Measurements from ENCODE around the gene C3AR1.
A peak's percentile ranks its signal among the peaks of the same experiment; 100 is the strongest.

C3AR1 gene

GRCh38 chr12:8048906-8049305 lies 17.3 kb downstream of the C3AR1 start:
- Histone ChIP-seq H3K9me2 (ENCODE audit: low read depth, low read length) (no peaks in the 10 kb centered on the region), H3K36me3 (ENCODE audit: insufficient read depth, low read length) (0 out of 2 replicates have a peak, but pooled peaks cover 6% of the 10 kb centered on the region), H3K4me1 (ENCODE audit: insufficient read depth, low read length, severe bottlenecking) (no peaks in the 10 kb centered on the region), H2AFZ (ENCODE audit: low read length) (no peak overlapping the region), H3K4me3 (ENCODE audit: low read depth, low read length, poor library complexity, severe bottlenecking) (no peak overlapping the region), H3K79me2 (ENCODE audit: insufficient read depth, low read length) (no peaks in the 10 kb centered on the region), H4K20me1 (ENCODE audit: insufficient read depth, low read length) (no peaks in the 10 kb centered on the region), H3K27ac (ENCODE audit: low read depth, low read length, poor library complexity, severe bottlenecking) (no peak overlapping the region), H3K9ac (ENCODE audit: low read length) (no peak overlapping the region), H3K4me2 (ENCODE audit: low read length) (no peak overlapping the region), H3K27me3 (ENCODE audit: insufficient read depth, low read length) (no peaks in the 10 kb centered on the region), H3K9me3 (ENCODE audit: low read length) (no peaks in the 10 kb centered on the region), H3F3A (ENCODE audit: insufficient read depth, low read length) (no peaks in the 10 kb centered on the region)
- TF ChIP-seq EZH2 (IDR thresholded peaks at IDR 0.05; ENCODE audit: borderline replicate concordance, low read length) = no peak
- no peak for TF ChIP-seq CTCF (IDR thresholded peaks at IDR 0.05; ENCODE audit: low read length)

GRCh38 chr12:8047842-8048241 lies 18.3 kb downstream of the C3AR1 start:
- no peak for TF ChIP-seq CTCF (IDR thresholded peaks at IDR 0.05; ENCODE audit: low read length)
- no peak for TF ChIP-seq EZH2 (IDR thresholded peaks at IDR 0.05; ENCODE audit: borderline replicate concordance, low read length)
- Histone ChIP-seq H2AFZ (ENCODE audit: low read length) (no peak overlapping the region), H3F3A (ENCODE audit: insufficient read depth, low read length) (no peaks in the 10 kb centered on the region), H3K27me3 (ENCODE audit: insufficient read depth, low read length) (no peaks in the 10 kb centered on the region), H3K9me3 (ENCODE audit: low read length) (no peaks in the 10 kb centered on the region), H3K9me2 (ENCODE audit: low read depth, low read length) (no peaks in the 10 kb centered on the region), H3K36me3 (ENCODE audit: insufficient read depth, low read length) (0 out of 2 replicates have a peak, but pooled peaks cover 6% of the 10 kb centered on the region), H4K20me1 (ENCODE audit: insufficient read depth, low read length) (no peaks in the 10 kb centered on the region), H3K9ac (ENCODE audit: low read length) (no peak overlapping the region), H3K4me3 (ENCODE audit: low read depth, low read length, poor library complexity, severe bottlenecking) (no peak overlapping the region), H3K4me2 (ENCODE audit: low read length) (no peak overlapping the region), H3K27ac (ENCODE audit: low read depth, low read length, poor library complexity, severe bottlenecking) (no peak overlapping the region), H3K79me2 (ENCODE audit: insufficient read depth, low read length) (no peaks in the 10 kb centered on the region), H3K4me1 (ENCODE audit: insufficient read depth, low read length, severe bottlenecking) (no peaks in the 10 kb centered on the region)

DNA sequence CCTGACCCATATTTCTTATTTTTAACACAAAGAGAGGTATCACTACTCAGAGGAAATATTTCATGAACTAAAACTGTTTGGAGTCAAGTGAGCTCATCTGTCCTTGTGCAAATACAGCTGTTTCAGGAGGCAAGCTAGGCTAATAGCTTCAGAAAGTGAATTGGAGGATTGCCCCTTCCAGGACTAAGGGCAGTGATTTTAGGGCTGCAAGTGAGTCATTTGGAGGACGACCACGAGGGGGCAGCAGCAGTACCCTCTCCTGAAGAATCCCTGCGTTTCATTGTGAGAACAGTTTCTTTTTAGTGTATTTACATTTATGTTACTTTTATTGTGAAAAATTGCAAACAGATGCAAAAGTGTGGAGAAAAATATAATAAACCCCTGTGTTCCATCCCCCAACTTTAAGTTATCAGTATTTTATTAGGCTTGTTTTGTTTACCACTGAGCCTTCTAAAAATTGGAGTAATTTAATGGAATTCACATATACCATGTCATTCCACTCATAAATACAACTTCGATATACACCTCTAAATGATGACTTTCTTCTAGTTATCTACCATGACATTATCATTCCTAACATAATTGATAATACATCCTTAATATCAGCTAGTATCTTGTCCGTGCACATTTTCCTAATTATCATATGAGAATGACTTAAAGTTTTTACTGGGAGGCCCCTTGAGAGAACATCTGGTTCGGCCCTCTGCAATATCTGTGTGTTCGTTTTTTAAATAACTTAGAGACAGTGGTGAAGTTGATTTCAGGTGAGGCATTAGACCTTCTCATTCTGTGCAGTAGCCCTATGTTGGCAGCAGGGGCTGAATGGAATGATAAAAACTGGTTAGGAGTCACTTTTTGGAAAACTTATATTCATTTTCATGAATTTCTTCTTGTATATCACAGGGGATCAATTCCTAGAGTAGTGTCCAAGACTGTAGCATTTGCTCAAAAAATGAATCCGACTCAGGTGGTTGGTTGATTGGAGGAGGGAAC lies 19.9 kb downstream of the C3AR1 start:
- H3K79me2 ChIP-seq (ENCODE audit: insufficient read depth, low read length) = no peaks in the 10 kb centered on the region
- H3K9me2 ChIP-seq (ENCODE audit: low read depth, low read length) = no peaks in the 10 kb centered on the region
- no peak overlapping the region for H2AFZ ChIP-seq (ENCODE audit: low read length)
- no peak overlapping the region for H3K4me2 ChIP-seq (ENCODE audit: low read length)
- no peaks in the 10 kb centered on the region for H3F3A ChIP-seq (ENCODE audit: insufficient read depth, low read length)
- no peak overlapping the region for H3K27ac ChIP-seq (ENCODE audit: low read depth, low read length, poor library complexity, severe bottlenecking)
- TF ChIP-seq EZH2 (IDR thresholded peaks at IDR 0.05; ENCODE audit: borderline replicate concordance, low read length) (no peak), CTCF (IDR thresholded peaks at IDR 0.05; ENCODE audit: low read length) (peak; percentile 83)
- H3K9me3 ChIP-seq (ENCODE audit: low read length) = no peaks in the 10 kb centered on the region
- H4K20me1 ChIP-seq (ENCODE audit: insufficient read depth, low read length) = no peaks in the 10 kb centered on the region
- H3K4me1 ChIP-seq (ENCODE audit: insufficient read depth, low read length, severe bottlenecking) = no peaks in the 10 kb centered on the region
- H3K36me3 ChIP-seq (ENCODE audit: insufficient read depth, low read length) = 0 out of 2 replicates have a peak, but pooled peaks cover 6% of the 10 kb centered on the region
- H3K27me3 ChIP-seq (ENCODE audit: insufficient read depth, low read length) = no peaks in the 10 kb centered on the region
- no peak overlapping the region for H3K9ac ChIP-seq (ENCODE audit: low read length)
- H3K4me3 ChIP-seq (ENCODE audit: low read depth, low read length, poor library complexity, severe bottlenecking) = no peak overlapping the region
